Stimulated activated CD8-positive, alpha-beta memory T cell treated with anti-CD3 and anti-CD28 coated beads, Interleukin-15, amount 100 ng/mL, for 24 hours (primary cell): ENCODE data around the gene HSPB9.

Experiments
- DNase-seq: peaks from one replicate; pipeline ENCODE4 v3.0.0-alpha.2; 2020; ENCODE audit warnings: low read depth

Gene HSPB9, protein sequence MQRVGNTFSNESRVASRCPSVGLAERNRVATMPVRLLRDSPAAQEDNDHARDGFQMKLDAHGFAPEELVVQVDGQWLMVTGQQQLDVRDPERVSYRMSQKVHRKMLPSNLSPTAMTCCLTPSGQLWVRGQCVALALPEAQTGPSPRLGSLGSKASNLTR

GRCh38 chr17:42122371-42123303 is at the start of gene HSPB9:
TSS of gene HSPB9 (plus strand) at chr17:42122804. CDS start at chr17:42122851, 47 bp downstream.
- no peak for DNase-seq

DNA sequence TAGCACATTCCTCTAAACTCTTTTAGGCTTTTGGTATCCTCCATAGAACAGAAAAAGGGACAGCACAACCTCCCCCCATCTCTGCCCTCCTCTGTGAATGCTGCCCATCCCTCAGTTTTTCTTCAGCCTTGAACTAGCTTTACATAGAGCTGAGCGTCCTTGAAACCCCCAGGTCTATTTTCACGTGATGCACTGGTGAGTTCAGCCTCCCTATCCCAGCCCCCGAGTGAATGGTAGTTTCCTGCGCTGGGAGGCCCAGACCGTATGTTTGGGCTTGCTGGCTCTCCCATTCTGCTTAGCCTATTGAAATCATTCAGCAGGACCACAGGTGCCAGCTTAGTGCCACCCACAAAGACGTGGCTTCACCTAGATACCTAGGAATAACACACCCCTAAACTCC is 46.8 kb upstream of the HSPB9 start:
- no peak for DNase-seq

DNA sequence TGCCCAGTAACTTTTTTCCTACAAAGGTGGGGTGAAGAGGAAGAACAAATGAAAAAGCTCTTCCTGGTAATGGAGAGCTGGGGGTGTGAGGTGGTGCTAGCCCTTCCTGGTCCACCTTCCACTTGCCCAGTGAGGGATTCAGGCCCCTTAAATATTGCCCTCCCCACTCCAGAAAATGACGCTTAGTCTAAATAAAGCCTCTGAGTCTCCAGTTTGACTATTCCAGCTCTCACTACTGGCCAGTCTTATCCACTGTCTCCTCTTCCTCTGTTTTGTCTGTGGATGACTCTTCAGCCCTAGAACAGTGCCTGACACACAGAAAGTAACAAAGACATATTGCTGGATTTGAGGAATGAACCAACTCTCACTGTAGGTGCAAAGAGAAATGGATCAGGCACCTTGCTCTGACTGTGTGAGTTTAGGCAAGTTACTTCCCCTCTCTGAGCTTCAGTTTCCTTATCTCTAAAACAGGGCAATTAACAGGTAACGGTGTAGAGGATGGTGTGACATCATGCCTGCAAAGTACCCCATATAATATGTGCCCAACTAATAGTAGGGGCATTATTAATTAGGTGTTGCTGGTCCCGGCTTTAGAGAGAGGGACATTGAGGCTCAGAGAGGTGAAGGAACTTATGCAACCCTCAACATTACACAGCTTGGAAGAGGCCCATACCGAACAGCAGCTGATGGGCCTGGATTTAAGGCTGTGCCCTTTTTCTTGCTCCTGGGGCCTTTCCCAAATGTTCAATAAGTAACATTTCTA is 45.6 kb upstream of the HSPB9 start:
- no peak for DNase-seq

DNA sequence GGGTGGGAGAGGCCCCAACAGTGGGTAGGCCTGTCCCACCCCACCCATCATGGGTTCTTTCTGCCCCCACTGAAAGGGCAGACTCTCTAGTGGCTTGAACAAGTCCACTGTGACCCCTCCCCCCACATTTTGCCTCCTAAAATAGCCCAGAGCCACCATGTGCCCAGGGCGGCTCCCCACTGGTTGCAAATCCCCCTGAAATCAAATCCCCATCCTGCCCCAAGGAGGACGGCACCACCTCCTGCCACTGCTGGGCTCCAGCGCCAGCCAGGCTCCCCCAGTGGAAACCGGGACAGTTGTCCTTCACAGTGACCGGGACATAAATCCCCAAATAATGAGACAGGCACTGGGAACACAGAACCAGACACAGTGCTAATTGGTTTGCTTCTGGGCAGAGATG is 44.8 kb upstream of the HSPB9 start:
- no peak for DNase-seq

GRCh38 chr17:42078396-42079043 is 44.1 kb upstream of the HSPB9 start:
- DNase-seq: no peak

- no peak for DNase-seq
These were observed 43.1 kb upstream of the HSPB9 start for GRCh38 chr17:42079541-42079940.

DNA sequence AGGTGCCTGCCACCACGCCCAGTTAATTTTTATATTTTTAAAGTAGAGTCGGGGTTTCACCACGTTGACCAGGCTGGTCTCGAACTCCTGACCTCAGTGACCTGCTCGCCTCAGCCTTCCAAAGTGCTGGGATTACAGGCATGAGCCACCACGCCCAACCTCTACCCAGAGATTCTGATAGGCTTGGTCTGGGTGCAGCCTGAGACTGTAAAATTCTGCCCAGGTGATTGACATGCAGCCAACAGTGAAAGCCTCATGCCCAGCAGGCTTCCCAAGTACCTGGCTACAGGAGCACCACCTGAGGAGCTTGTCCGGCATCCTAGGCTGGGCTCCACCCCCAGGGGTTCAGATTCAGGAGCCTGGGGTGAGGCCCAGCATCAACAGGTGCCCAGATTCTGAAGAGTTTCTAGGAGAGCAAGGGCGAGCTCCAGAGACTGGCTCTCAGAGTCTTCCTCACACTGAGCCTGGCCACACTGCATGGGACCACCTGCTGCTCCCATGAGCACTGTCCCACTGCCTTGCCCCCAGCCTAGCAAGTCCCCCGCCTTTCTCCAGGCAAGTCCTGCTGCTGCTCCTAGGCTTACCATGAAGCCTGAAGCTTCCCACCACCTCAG is 41.0 kb upstream of the HSPB9 start:
- no peak for DNase-seq

- DNase-seq: no peak
These were observed 35.4 kb upstream of the HSPB9 start for GRCh38 chr17:42087042-42087701.

DNA sequence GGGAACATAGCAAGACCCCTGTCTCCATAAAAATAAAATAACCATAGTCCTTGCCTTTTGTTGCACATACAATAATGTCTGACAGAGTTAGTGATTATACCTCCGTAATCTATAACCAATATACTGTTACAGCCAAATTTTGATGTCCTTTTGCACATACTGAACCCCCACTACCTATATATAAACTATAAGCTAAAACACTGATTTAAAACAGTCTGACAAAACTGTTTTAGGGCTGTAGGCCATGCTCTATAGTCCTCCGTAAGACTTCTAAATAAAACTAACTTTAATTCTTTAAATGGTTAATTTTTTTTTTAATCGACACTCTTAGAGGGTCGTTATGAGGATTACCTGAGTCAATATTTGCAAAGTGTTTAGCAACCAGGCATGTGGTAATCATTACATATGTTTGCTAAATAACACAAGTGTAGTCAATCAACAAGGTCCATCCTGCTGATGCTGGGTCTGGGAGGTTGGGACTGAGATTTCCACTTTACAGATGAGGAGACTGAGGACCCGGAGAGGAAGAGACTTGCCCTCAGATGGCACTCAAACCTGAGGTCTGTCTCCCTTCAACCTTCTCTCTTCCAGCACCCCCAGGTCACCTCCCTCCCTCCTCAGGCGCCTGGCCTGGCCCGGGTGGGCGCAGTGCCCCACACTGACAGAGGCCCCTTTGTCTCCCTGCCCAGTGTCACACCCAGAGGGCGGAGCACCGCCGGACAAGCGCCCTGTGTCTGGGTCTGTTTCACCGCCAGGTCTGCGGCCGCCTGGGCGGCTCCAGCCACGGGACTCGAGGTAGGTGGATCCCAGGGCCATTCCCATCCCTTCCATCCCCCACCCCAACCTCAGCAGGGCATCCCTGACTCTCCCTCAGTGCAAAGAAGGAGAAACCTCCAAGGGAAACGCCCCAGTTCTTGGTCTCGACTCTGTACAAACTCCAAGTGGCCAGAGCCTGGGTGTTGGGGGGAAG is 34.6 kb upstream of the HSPB9 start:
- no peak for DNase-seq

DNA sequence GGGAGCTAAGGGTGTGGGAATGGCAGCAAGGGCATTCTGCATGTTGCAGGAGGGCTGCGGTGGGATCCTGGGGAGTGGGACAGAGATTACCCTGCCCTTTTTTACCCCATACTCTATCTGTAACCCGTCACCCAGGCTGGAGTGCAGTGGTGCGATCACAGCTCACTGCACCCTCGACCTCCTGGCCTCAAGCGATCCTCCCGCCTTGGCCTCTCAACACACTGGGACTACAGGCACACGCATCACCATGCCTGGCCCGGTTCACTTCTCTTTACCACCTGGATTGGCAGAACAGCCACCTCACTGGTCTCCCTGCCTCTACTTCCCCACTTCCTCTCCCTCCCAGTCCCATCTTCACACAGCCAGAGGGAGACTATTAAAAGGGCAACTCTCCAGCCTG is 33.9 kb upstream of the HSPB9 start:
- no peak for DNase-seq

- DNase-seq: no peak
These were observed 31.4 kb upstream of the HSPB9 start for GRCh38 chr17:42090964-42091790.

GRCh38 chr17:42092939-42093338 is 29.7 kb upstream of the HSPB9 start:
- no peak for DNase-seq

DNA sequence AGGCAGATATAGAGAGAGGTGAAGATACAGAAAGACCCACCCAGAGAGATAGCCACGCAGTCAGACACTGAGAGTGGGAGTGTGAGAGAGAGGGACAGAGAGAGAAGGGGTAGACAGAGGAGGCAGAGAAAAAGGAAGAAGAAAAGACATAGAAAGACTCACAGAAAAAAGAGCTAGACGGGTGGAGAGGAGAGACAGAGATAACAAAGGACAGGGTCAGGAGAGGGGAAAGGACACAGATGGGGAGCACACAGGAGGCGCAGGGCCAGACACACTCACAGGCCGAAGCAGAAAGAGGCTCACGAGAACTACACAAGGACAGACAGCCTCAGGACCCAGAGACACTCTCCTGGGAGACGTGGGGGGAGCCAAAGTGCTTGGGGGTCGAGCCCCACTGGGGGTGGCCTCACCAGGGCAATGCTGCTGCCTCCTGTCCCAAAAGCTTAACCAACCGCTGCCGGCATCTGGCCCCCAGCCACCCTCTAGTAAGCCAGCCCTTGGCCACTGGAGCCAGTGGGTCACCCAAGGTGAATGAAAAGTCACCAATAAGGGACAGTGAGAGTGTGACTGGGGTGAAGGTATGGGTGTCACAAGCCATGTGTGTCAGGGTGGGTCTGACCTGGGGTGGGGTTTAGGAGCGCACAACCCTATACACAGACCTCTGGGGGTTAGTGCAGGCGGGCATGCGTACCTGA is 28.1 kb upstream of the HSPB9 start:
- DNase-seq: no peak

- no peak for DNase-seq
These were observed 26.1 kb upstream of the HSPB9 start for GRCh38 chr17:42096360-42097111.

DNA sequence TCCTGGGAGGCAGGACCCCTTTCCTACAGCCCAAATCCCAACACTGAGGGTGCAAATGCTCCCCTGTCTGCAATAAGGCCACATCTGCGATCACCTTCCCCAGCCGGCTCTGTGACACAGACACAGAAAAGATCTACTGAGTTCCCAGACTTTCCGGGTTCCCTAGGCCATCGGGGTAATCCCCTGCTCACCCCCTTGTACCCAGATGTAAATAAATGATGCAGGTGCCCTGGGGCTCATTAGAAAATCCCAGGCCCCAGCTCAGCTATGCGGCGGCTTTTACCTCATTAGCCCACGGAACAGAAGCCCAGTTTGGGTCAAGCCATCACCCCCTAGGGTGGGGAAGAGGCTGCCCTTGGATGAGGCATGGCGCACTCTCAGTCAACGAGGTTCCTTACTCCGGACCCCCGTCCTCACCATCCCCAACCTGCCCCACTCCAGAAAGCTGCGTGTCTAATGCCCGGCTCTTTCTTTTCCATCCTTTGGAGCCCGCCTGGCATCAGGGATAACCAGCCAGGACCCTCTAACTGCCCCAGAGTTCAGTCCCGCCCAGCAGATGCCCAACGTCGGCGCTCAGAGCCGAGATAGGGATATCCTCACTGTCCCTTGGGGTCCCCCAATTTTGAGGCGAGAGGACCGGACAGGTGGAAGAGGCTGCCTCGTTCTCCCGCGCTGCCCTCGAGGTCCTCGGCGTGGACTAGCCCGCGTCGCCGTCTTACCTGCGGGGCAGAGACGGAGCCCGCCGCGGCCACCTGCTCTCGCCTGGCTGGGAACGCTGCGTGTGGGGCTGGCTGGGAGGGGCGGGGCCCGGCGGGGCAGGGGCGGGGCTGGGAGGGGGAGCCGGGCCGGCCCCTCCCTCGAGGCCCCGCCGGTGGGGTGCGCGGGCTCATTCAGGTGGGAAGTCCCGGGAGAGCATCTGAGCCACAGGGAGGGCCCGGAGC is 24.6 kb upstream of the HSPB9 start, which contains the start of gene ZNF385C:
Gene ZNF385C (minus strand): TSS at position 783 of the 941 bp plus-strand sequence. CDS start 35,417 bp downstream, outside the sequence.
- DNase-seq: peak; percentile 30

DNA sequence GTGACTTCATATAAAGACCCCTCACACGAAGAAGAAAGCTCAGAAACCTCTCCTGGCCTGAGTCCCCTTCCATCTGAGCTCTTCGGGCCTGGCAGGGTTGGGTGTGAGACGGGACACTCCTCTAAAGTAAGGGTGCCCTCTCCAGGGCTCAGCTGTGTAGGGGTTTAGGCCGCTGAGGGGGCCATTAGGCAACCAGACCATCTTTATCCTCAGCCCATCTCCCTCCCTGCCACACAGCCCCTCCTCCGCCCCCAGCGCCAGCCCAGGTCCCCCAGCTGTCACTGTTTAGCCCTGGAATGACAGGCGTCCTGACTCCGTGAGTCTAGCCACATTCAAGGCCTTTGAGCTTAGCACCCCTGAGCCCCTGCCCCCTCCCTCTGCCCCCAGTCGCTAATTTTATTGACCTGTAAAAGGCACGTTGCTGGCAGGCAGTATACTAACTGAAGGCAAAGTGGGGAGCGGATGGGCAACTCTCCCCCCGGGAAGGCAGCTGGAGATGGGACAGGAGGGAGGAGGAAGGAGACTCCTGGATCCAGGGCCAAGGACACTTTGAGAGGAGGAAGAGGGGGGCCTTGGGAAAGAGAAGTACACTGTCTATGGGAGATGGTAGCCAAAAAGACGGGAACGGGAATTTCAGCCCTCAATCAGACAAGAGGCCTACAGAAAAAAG is 23.7 kb upstream of the HSPB9 start:
- DNase-seq: no peak
